Endodermal cell (in vitro differentiated cells): ENCODE results near the gene NELFCD. TPM values are rescaled to one million over a fixed set of nuclear protein-coding genes. Genes with fewer than 3 reads are reported as not detected.
A peak's percentile ranks its signal among the peaks of the same experiment; 100 is the strongest.

ENCODE experiments used
- DNase-seq: peaks from one replicate; pipeline ENCODE4 v3.0.0-alpha.2; 2017
- H3K27ac ChIP-seq: 2 replicates; pipeline ENCODE4 v1.5.1; 2013; ENCODE audit warnings: mild to moderate bottlenecking, low read depth, low read length, moderate library complexity
- H3K27me3 ChIP-seq: 2 replicates; pipeline ENCODE4 v1.6.1; 2013; ENCODE audit warnings: mild to moderate bottlenecking, low read length, moderate library complexity; ENCODE audit not compliant: insufficient read depth, control insufficient read depth, poor library complexity, severe bottlenecking
- H3K36me3 ChIP-seq: 2 replicates; pipeline ENCODE4 v1.7.0; 2013; ENCODE audit warnings: mild to moderate bottlenecking, low read length, moderate library complexity; ENCODE audit not compliant: control insufficient read depth, insufficient read depth
- H3K4me1 ChIP-seq: one replicate; pipeline ENCODE4 v1.7.0; 2013; ENCODE audit warnings: low read length; ENCODE audit not compliant: control insufficient read depth, insufficient read depth
- H3K4me3 ChIP-seq: 2 replicates; pipeline ENCODE4 v1.5.1; 2013; ENCODE audit warnings: mild to moderate bottlenecking, low read length, moderate library complexity
- H3K9ac ChIP-seq: 2 replicates; pipeline ENCODE4 v1.6.1; 2013; ENCODE audit warnings: mild to moderate bottlenecking, low read length, moderate library complexity; ENCODE audit not compliant: poor library complexity, severe bottlenecking; ENCODE audit errors: extremely low read depth
- H3K9me3 ChIP-seq: 2 replicates; pipeline ENCODE4 v1.6.1; 2013; ENCODE audit warnings: mild to moderate bottlenecking, low read length, moderate library complexity; ENCODE audit not compliant: control insufficient read depth
- H3K27ac Mint-ChIP-seq: 2 replicates; pipeline ENCODE4 v1.8.0; 2020; ENCODE audit warnings: mixed read lengths
- H3K27me3 Mint-ChIP-seq: 2 replicates; pipeline ENCODE4 v1.8.0; 2021; ENCODE audit warnings: mild to moderate bottlenecking, mixed read lengths; ENCODE audit not compliant: insufficient read depth
- H3K36me3 Mint-ChIP-seq: 2 replicates; pipeline ENCODE4 v1.8.0; 2020; ENCODE audit warnings: low read depth, mixed read lengths
- H3K4me1 Mint-ChIP-seq: 2 replicates; pipeline ENCODE4 v1.8.0; 2020; ENCODE audit warnings: mixed read lengths
- H3K4me3 Mint-ChIP-seq: 2 replicates; pipeline ENCODE4 v1.8.0; 2020; ENCODE audit warnings: mild to moderate bottlenecking, moderate library complexity, mixed read lengths
- H3K9me3 Mint-ChIP-seq: 2 replicates; pipeline ENCODE4 v1.8.0; 2020; ENCODE audit warnings: mild to moderate bottlenecking, mixed read lengths
- WGBS, 2 experiments: methylation state at CpG; one replicate each; pipeline versions ENCODE4 v1.1.5 to v1.1.7; 2013; ENCODE audit warnings: missing lambda C conversion rate in 2 of 2, mixed read lengths in 1 of 2; ENCODE audit not compliant: insufficient coverage in 1 of 2, insufficient read length in 1 of 2; 5-methylcytosine and 5-hydroxymethylcytosine counted together
- total RNA-seq, 2 donors: library from RNA; stranded (reverse); fragmentation: NEBNext Ultra II Directional in 1 of 2; extraction: Animal tissue kit (Norgen Biotek cat#: 25700) in 1 of 2; gene quantifications; 2 replicates in 1 of 2; 3 replicates in 1 of 2; pipeline ENCODE4 v1.2.1, GENCODE V29; 2021
- TF ChIP-seq, protein P1 (sequence below): fragments of 200-600 bp; sonication (generic); conservative IDR thresholded peaks from 2 replicates; pipeline ENCODE4 v1.5.0; 2021; ENCODE audit warnings: antibody characterized with exemption, mild to moderate bottlenecking

Gene NELFCD
- total RNA-seq, 2 donors from 2014 or later = 66.6 to 72.5 TPM

DNA sequence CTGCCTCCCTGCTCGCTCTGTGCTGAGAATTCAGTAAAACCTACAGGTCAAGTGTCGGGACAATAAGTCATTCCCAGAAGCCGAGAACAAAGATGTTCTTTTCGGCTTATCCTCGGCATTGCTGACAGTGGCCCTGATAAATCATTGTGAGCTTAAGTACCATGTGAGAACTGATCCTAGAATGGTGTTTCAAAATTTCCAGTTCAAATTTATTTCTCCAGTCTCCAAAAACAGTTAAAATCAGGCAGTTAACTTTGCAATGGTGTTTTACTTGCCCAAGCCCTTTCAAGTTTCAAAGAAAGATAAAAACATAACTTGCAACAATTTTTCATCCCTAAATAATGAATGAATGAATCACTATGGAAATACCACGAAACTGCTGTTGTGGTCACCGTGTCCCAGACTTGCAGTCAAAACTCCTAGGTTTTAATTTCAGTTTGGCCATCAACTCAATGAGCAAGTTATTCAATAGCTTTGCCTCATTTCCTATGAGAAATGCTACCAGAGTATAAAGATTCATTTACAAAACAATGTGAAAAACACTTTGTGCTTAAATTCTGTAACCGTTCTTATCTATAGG is 46.8 kb downstream of the NELFCD start:
- Histone ChIP-seq H3K9ac (no peak overlapping the region), H3K4me3 (peak overlapping the region; percentile 36), H3K27ac (no peak overlapping the region), H3K4me1 (peaks cover 7% of the 10 kb centered on the region), H3K27me3 (no peaks in the 10 kb centered on the region), H3K9me3 (no peaks in the 10 kb centered on the region), H3K36me3 (peaks cover 69% of the 10 kb centered on the region)
- peaks cover 64% of the 10 kb centered on the region for H3K27me3 Mint-ChIP-seq
- TF ChIP-seq, protein P1, sequence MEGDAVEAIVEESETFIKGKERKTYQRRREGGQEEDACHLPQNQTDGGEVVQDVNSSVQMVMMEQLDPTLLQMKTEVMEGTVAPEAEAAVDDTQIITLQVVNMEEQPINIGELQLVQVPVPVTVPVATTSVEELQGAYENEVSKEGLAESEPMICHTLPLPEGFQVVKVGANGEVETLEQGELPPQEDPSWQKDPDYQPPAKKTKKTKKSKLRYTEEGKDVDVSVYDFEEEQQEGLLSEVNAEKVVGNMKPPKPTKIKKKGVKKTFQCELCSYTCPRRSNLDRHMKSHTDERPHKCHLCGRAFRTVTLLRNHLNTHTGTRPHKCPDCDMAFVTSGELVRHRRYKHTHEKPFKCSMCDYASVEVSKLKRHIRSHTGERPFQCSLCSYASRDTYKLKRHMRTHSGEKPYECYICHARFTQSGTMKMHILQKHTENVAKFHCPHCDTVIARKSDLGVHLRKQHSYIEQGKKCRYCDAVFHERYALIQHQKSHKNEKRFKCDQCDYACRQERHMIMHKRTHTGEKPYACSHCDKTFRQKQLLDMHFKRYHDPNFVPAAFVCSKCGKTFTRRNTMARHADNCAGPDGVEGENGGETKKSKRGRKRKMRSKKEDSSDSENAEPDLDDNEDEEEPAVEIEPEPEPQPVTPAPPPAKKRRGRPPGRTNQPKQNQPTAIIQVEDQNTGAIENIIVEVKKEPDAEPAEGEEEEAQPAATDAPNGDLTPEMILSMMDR = no peak
- H3K9me3 Mint-ChIP-seq = no peaks in the 10 kb centered on the region
- WGBS, 2 experiments = 74 to 76% methylated on average over 6 to 8 of the region's 8 CpGs
- peaks cover 30% of the 10 kb centered on the region for H3K4me1 Mint-ChIP-seq
- H3K27ac Mint-ChIP-seq = no peak overlapping the region
- no peak for DNase-seq
- H3K36me3 Mint-ChIP-seq = peaks cover 70% of the 10 kb centered on the region
- H3K4me3 Mint-ChIP-seq = no peak overlapping the region

DNA sequence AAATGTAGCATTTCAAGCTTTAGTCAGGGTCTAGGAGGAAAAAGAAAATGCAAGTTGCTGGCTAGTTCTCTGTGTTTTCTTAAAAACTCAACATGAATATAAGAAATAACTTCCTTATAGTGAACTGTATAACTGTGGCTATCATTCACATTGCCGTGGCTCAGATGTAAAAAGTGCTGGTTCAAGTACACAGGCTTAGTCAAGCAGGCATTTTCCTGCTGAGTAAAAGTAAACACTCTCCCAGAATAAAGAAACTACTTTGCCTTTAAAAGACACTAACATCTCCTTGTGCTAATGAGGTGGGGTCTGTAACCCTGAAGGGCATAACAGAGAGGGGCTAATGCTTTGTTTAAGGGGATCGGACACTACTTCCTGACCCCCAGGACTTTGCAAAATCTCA is 47.8 kb downstream of the NELFCD start:
- Histone ChIP-seq H3K27ac (no peak overlapping the region), H3K36me3 (peaks cover 65% of the 10 kb centered on the region), H3K27me3 (no peaks in the 10 kb centered on the region), H3K4me3 (peak overlapping the region; percentile 63), H3K9me3 (no peaks in the 10 kb centered on the region), H3K4me1 (peaks cover 7% of the 10 kb centered on the region), H3K9ac (no peak overlapping the region)
- Mint-ChIP-seq H3K4me1 (peaks cover 30% of the 10 kb centered on the region), H3K9me3 (no peaks in the 10 kb centered on the region), H3K27me3 (peaks cover 61% of the 10 kb centered on the region), H3K36me3 (peaks cover 62% of the 10 kb centered on the region), H3K4me3 (peak overlapping the region; percentile 7), H3K27ac (no peak overlapping the region)
- TF ChIP-seq, protein P1 = no peak
- 43% methylated on average over 1 to 2 of the region's 2 CpGs for WGBS, 2 experiments
- no peak for DNase-seq

DNA sequence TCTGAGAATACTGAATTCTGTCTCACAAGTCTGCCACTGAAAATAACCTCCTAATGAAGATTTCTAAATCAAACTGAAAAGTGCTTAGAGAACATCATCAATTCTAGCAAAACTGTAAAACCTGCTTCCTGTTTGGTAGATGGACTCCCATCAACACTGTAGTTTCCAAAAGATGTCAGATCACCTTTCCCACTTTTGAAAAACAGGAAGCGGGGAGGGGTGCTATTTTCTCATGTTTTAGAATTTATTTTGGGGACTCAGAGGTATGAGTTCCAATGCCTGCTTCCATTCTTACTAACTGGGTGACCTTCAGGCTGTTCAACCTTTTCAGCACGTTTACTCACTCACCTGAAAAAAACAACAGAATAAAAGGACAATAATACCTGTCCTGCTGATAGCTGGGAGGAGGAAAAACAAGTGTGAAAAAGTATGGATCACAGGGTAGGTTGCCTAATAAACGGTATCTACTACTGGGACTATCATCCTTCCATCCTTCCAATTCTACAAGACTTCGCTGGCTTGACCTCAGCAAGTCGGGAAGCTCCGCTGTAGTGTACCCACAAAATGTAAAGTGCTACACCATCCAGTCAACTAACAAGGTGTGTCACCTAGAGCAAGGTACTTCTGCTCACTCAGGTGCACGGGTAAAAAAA is 50.0 kb downstream of the NELFCD start:
- TF ChIP-seq, protein P1 = no peak
- Histone ChIP-seq H3K4me3 (peak overlapping the region; percentile 89), H3K27me3 (no peaks in the 10 kb centered on the region), H3K4me1 (peaks cover 7% of the 10 kb centered on the region), H3K36me3 (peaks cover 64% of the 10 kb centered on the region), H3K9ac (peak overlapping the region; percentile 76), H3K27ac (no peak overlapping the region), H3K9me3 (no peaks in the 10 kb centered on the region)
- 71 to 87% methylated on average over 3 to 7 of the region's 7 CpGs for WGBS, 2 experiments
- H3K36me3 Mint-ChIP-seq = peaks cover 62% of the 10 kb centered on the region
- H3K4me1 Mint-ChIP-seq = peaks cover 30% of the 10 kb centered on the region
- H3K4me3 Mint-ChIP-seq = peak overlapping the region; percentile 84
- DNase-seq = no peak
- H3K9me3 Mint-ChIP-seq = no peaks in the 10 kb centered on the region
- no peak overlapping the region for H3K27ac Mint-ChIP-seq
- H3K27me3 Mint-ChIP-seq = peaks cover 46% of the 10 kb centered on the region
